IMR-90 (cell line): Measurements from ENCODE around the gene PSME4. TPM values are rescaled to one million over a fixed set of nuclear protein-coding genes. Genes with fewer than 3 reads are reported as not detected.

ENCODE experiments used
- ATAC-seq: fragments of 200-7000 bp; cut with Tn5 transposase; 2 replicates; pipeline ENCODE4 v1.9.1; 2020; ENCODE audit warnings: low read depth, mild to moderate bottlenecking, moderate library complexity
- BruUV-seq: library from RNA; stranded (reverse); fragments of 400-500 nt; replicated peaks from 2 replicates; lab custom pipeline; 2021; lab: Mats Ljungman, UMichigan
- CTCF ChIA-PET: fragments of 300-600 bp; formaldehyde crosslinking; extraction: SDS; loops from one replicate; lab custom pipeline; 2021; ENCODE audit warnings: antibody characterized with exemption; lab: Yijun Ruan, JAX
- POLR2A ChIA-PET: fragments of 300-600 bp; sonication (Branson Sonifier 250); formaldehyde crosslinking; loops from one replicate; lab custom pipeline; 2022; ENCODE audit warnings: antibody characterized with exemption; ENCODE audit not compliant: unreplicated experiment; lab: Charles Lee
- DNase-seq: peaks from one replicate; pipeline ENCODE4 v3.0.0; 2013
- H2AFZ ChIP-seq: replicated peaks from 2 replicates; pipeline ENCODE3; 2013; ENCODE audit warnings: low read length, mild to moderate bottlenecking; ENCODE audit not compliant: poor library complexity
- H2AK5ac ChIP-seq: 2 replicates; pipeline ENCODE4 v1.6.1; 2013; ENCODE audit warnings: low read depth, low read length, inconsistent platforms
- H2AK9ac ChIP-seq: replicated peaks from 2 replicates; pipeline ENCODE3; 2013; ENCODE audit warnings: mild to moderate bottlenecking, low read depth, low read length, moderate library complexity; ENCODE audit not compliant: poor library complexity
- H2BK120ac ChIP-seq: 2 replicates; pipeline ENCODE4 v1.6.1; 2013; ENCODE audit warnings: low read depth, low read length, inconsistent platforms
- H2BK15ac ChIP-seq: 3 replicates; pipeline ENCODE4 v1.6.1; 2013; ENCODE audit warnings: low read depth, low read length, inconsistent platforms
- H2BK20ac ChIP-seq: 2 replicates; pipeline ENCODE4 v1.6.1; 2013; ENCODE audit warnings: low read depth, mild to moderate bottlenecking, inconsistent platforms, low read length, moderate library complexity
- H2BK5ac ChIP-seq: 2 replicates; pipeline ENCODE4 v1.6.1; 2013; ENCODE audit warnings: mild to moderate bottlenecking, low read depth, low read length, inconsistent platforms; ENCODE audit not compliant: poor library complexity, severe bottlenecking
- H3K14ac ChIP-seq: replicated peaks from 2 replicates; pipeline ENCODE4 v1.6.1; 2013; ENCODE audit warnings: low read depth, low read length, inconsistent platforms
- H3K18ac ChIP-seq: 2 replicates; pipeline ENCODE4 v1.6.1; 2013; ENCODE audit warnings: low read depth, low read length, control low read depth
- H3K23ac ChIP-seq: 2 replicates; pipeline ENCODE4 v1.6.1; 2013; ENCODE audit warnings: low read depth, low read length, inconsistent platforms
- H3K27ac ChIP-seq: 2 replicates; pipeline ENCODE4 v1.5.1; 2013; ENCODE audit warnings: mild to moderate bottlenecking, control low read depth, low read length; ENCODE audit not compliant: insufficient read depth
- H3K27me3 ChIP-seq: 2 replicates; pipeline ENCODE4 v1.6.1; 2013; ENCODE audit warnings: low read length; ENCODE audit not compliant: control insufficient read depth, insufficient read depth
- H3K36me3 ChIP-seq: 2 replicates; pipeline ENCODE4 v1.6.1; 2013; ENCODE audit warnings: low read length, mixed read lengths; ENCODE audit not compliant: control insufficient read depth, insufficient read depth
- H3K4ac ChIP-seq: 2 replicates; pipeline ENCODE4 v1.6.1; 2013; ENCODE audit warnings: low read depth, low read length, inconsistent platforms
- H3K4me1 ChIP-seq: 2 replicates; pipeline ENCODE4 v1.6.1; 2013; ENCODE audit warnings: low read length, mixed read lengths; ENCODE audit not compliant: control insufficient read depth, insufficient read depth
- H3K4me2 ChIP-seq: 2 replicates; pipeline ENCODE4 v1.6.1; 2013; ENCODE audit warnings: low read depth, mild to moderate bottlenecking, control low read depth, low read length, moderate library complexity
- H3K4me3 ChIP-seq: 2 replicates; pipeline ENCODE4 v1.5.1; 2013; ENCODE audit warnings: low read depth, mild to moderate bottlenecking, control low read depth, low read length, moderate library complexity; ENCODE audit not compliant: insufficient read depth
- H3K56ac ChIP-seq: 2 replicates; pipeline ENCODE4 v1.6.1; 2013; ENCODE audit warnings: low read length, inconsistent platforms; ENCODE audit not compliant: insufficient read depth; ENCODE audit errors: extremely low read depth
- H3K79me1 ChIP-seq, 2 experiments: 2 replicates each; pipeline ENCODE4 v1.6.1; 2013; ENCODE audit warnings: low read length in 2 of 2, inconsistent platforms in 1 of 2, low read depth in 1 of 2
- H3K9ac ChIP-seq: 2 replicates; pipeline ENCODE4 v1.6.1; 2013; ENCODE audit warnings: low read depth, low read length, control low read depth
- H3K9me1 ChIP-seq: 2 replicates; pipeline ENCODE4 v1.6.1; 2013; ENCODE audit warnings: low read length, inconsistent platforms; ENCODE audit not compliant: insufficient read depth
- H3K9me3 ChIP-seq: 2 replicates; pipeline ENCODE4 v1.6.1; 2013; ENCODE audit warnings: low read length; ENCODE audit not compliant: control insufficient read depth, insufficient read depth
- H4K20me1 ChIP-seq: 2 replicates; pipeline ENCODE4 v1.6.1; 2013; ENCODE audit warnings: low read length, inconsistent platforms; ENCODE audit not compliant: insufficient read depth
- H4K5ac ChIP-seq: 2 replicates; pipeline ENCODE4 v1.6.1; 2013; ENCODE audit warnings: mild to moderate bottlenecking, low read depth, low read length, control low read depth
- H4K8ac ChIP-seq, 2 experiments: 2 replicates each; pipeline ENCODE4 v1.6.1; 2013; ENCODE audit warnings: low read depth in 2 of 2, low read length in 2 of 2, control low read depth in 1 of 2, inconsistent platforms in 1 of 2
- H4K91ac ChIP-seq: 2 replicates; pipeline ENCODE4 v1.6.1; 2013; ENCODE audit warnings: low read depth, low read length, inconsistent platforms; ENCODE audit not compliant: insufficient read depth
- RCOR1 ChIP-seq: IDR thresholded peaks from 2 replicates; pipeline ENCODE4 v1.6.1; 2012; ENCODE audit warnings: mild to moderate bottlenecking, low read length, improper control_type of control experiment; ENCODE audit not compliant: insufficient replicate concordance
- WGBS, 2 experiments: methylation state at CpG; one replicate each; pipeline versions ENCODE4 v1.1.5 to v1.1.7; 2013; ENCODE audit warnings: missing lambda C conversion rate in 2 of 2; ENCODE audit not compliant: insufficient read length in 1 of 2; ENCODE audit errors: extremely low coverage in 2 of 2; 5-methylcytosine and 5-hydroxymethylcytosine counted together
- dilution Hi-C: fragments of 300-500 bp; cut with HindIII; formaldehyde crosslinking; loops from one replicate; pipeline ENCODE4 v1.14.3; 2018; ENCODE audit warnings: low sequenced_read_pairs; ENCODE audit not compliant: unreplicated experiment
- in situ Hi-C: fragments of 300-500 bp; cut with MboI; formaldehyde crosslinking; loops from 3 replicates; pipeline ENCODE4 v1.14.3; 2019; ENCODE audit warnings: low sequenced_read_pairs, inconsistent platforms, mixed read lengths
- intact Hi-C: fragments of 100-400 bp; cut with micrococcal nuclease; formaldehyde crosslinking; loops from 2 replicates; pipeline ENCODE4 v1.10.0; 2022
- polyA plus RNA-seq, 3 experiments: library from polyadenylated mRNA; depleted of rRNA; stranded (reverse); fragments of >200 nt; gene quantifications; 2 replicates each; pipeline ENCODE4 v1.2.3, GENCODE V29; 2012; ENCODE audit warnings: low replicate concordance in 1 of 3
- total RNA-seq: library from RNA; depleted of rRNA; stranded (reverse); fragments of >200 nt; gene quantifications from 2 replicates; pipeline ENCODE4 v1.2.3, GENCODE V29; 2012
- TF ChIP-seq, protein P1 (sequence below): fragments of 150-350 bp; IDR thresholded peaks from 2 replicates; pipeline ENCODE4 v1.6.1; 2016; ENCODE audit warnings: low read depth, mild to moderate bottlenecking, low read length, moderate library complexity, borderline replicate concordance

PSME4 gene
- total and polyA plus RNA-seq, 2 of the 4 experiments (the other 2 are of a cell fraction) = 28.2 to 61.3 TPM

DNA sequence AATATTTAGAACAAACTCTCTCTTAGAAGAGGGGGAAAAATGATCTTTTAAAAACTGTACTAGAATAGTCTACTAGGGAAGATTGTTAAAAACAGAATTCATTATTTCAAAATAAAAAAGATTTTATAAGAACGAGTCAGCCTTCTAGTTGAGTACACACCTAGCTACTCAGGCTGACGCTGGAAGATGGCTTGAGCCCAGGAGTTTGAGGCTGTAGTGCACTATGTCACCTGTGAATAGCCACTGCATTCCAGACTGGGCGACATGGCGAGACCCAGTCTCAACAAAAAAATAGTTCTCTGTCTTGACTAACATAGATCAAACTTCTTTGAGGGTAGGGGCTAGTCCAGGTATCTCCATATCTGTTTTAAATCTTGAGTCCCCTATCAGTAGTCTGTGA lies 150.1 kb downstream of the PSME4 start:
- H4K8ac ChIP-seq = no peak overlapping the region
- peaks cover 16% of the 10 kb centered on the region for H3K36me3 ChIP-seq
- no peak overlapping the region for H3K4ac ChIP-seq
- H3K9me3 ChIP-seq = no peaks in the 10 kb centered on the region
- H4K91ac ChIP-seq = no peak overlapping the region
- WGBS, 2 experiments = no CpG with 5 or more reads among the region's 4 CpGs
- ChIA-PET POLR2A (interaction anchor here (0.6 kb wide), 1 partner anchor 13 kb away, joined by 3 read pairs; no protein-coding TSS in a partner anchor), CTCF (interaction anchor here (0.6 kb wide), 1 partner anchor 23 kb away, joined by 6 read pairs; no protein-coding TSS in a partner anchor)
- H3K4me1 ChIP-seq = no peaks in the 10 kb centered on the region
- no peak overlapping the region for H3K56ac ChIP-seq
- peak; percentile 27; the same call in 1 of the 2 replicates for ATAC-seq
- H3K14ac ChIP-seq = no peak overlapping the region
- no peak overlapping the region for H4K5ac ChIP-seq
- H3K4me3 ChIP-seq = no peak overlapping the region
- no peak overlapping the region for H3K18ac ChIP-seq
- no peak overlapping the region for H2AK9ac ChIP-seq
- no peak overlapping the region for H3K27ac ChIP-seq
- intact Hi-C loops (no loop called here), dilution Hi-C loops (no loop called here), in situ Hi-C loops (no loop called here)
- H2AK5ac ChIP-seq = no peak overlapping the region
- no peak overlapping the region for H2AFZ ChIP-seq
- peaks cover 0 to 8% of the 10 kb centered on the region in 2 experiments; a peak in 2 of 4 replicates for H3K79me1 ChIP-seq
- TF ChIP-seq, protein P1, sequence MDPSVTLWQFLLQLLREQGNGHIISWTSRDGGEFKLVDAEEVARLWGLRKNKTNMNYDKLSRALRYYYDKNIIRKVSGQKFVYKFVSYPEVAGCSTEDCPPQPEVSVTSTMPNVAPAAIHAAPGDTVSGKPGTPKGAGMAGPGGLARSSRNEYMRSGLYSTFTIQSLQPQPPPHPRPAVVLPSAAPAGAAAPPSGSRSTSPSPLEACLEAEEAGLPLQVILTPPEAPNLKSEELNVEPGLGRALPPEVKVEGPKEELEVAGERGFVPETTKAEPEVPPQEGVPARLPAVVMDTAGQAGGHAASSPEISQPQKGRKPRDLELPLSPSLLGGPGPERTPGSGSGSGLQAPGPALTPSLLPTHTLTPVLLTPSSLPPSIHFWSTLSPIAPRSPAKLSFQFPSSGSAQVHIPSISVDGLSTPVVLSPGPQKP = no peak
- no peak for TF ChIP-seq RCOR1
- H3K9ac ChIP-seq = no peak overlapping the region
- H3K4me2 ChIP-seq = no peak overlapping the region
- no peak overlapping the region for H2BK20ac ChIP-seq
- H3K23ac ChIP-seq = no peak overlapping the region
- peak; percentile 20 for DNase-seq
- H2BK5ac ChIP-seq = no peak overlapping the region
- no TSS peak for BruUV-seq
- peaks cover 7% of the 10 kb centered on the region for H3K9me1 ChIP-seq
- H4K20me1 ChIP-seq = no peaks in the 10 kb centered on the region
- H2BK15ac ChIP-seq = no peak overlapping the region
- no peaks in the 10 kb centered on the region for H3K27me3 ChIP-seq
- H2BK120ac ChIP-seq = no peak overlapping the region
